GM10847 (cell line): ENCODE measurements around the gene NNMT.

ENCODE experiments used
- POLR2A ChIP-seq: IDR thresholded peaks from 2 replicates; pipeline ENCODE4 v1.6.1; 2011; ENCODE audit not compliant: insufficient read length; ENCODE audit errors: extremely low read depth

The NNMT gene

GRCh38 chr11:114295676-114296604 is at the start of gene NNMT:
Gene NNMT, plus strand, starts transcription at chr11:114296399. Its CDS starts 158 bp downstream, at chr11:114296557.
- TF ChIP-seq POLR2A = no peak

- TF ChIP-seq POLR2A = no peak
Measured at GRCh38 chr11:114247070-114247789, 49.0 kb upstream of the NNMT start.

- no peak for TF ChIP-seq POLR2A
Measured at GRCh38 chr11:114250180-114250579, 46.0 kb upstream of the NNMT start.

DNA sequence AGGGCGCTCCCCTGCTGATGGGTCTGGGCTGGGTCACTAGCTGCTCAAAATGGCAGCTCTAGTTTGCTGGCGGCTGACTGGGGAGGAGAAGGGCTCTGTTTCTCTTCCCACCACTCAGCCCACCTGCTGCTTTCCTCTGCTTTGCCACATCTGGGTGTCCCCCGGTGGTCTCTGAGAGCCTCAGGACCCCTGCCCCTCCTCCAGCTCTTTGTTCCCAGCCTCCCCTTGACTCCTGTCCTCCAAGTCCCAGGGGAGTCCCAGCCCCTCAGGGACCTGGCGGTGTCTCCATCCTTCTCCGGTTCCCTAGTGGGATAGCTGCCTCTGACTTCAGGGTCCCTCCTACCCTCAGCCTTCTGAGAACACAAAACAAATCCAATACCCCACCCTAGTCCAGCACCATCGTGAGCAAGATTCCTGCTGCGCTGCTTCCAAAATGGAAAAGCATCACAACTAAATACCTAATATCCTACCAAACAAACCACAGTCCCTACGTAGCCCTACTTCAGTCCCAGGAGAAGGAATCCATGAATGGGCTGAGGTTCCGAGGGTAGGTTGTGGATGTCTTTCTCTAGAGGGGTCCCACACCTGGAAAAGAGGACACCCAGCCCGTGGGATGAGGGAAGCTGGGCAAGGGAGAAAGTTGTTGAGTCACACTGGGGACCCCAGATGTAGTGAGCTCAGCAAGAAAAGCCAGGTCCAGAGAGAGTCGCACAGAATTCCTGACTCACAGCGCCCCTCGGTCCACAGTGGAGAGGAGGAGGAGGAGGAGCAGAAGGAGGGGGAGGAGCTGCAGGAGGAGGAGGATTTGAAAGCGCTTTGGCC is 45.0 kb upstream of the NNMT start:
- no peak for TF ChIP-seq POLR2A

DNA sequence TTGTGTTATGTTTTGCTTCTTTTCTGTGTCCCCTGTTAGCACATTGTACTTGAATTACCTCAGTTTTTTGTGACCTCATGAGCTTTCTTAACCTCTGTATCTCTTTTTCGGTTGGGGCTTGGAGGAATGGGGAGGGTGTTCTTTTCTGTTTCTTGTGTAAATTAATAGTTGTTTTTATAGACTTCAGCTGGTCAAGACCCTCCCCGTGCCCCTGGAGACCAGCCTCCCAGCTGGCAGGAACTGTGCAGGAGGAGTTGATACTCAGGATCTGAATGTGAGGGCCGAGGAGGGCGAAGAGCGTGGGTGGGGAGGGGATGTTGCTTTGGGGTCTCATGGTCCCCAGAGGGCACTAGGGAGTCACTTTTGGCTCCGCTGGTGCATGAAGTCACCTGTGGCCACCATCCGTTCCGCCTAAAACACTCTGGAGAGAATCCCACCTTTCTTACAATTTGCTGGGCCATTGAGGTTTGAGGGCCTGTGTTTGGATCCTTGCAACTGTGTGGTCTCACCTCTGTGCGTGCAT is 44.3 kb upstream of the NNMT start:
- no peak for TF ChIP-seq POLR2A

DNA sequence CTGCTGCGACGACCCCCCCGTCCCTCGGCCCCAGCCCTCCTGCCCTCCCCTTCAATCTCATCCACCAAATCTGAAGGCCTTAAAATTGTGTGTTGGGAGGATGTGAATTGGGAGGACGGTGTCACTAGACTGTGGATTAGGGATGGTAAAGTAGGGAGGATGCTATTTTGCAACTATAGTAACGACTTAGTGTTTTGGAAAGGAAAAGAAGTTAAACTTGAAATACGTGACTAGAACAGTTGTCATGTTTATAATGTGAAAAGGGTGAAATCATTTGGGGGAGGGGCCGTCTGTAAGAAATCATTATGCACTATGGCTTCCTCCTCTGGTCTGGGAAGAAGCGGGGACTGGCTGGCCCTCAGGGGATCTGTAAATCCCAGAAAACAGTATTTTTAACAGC is 43.4 kb upstream of the NNMT start:
- no peak for TF ChIP-seq POLR2A

DNA sequence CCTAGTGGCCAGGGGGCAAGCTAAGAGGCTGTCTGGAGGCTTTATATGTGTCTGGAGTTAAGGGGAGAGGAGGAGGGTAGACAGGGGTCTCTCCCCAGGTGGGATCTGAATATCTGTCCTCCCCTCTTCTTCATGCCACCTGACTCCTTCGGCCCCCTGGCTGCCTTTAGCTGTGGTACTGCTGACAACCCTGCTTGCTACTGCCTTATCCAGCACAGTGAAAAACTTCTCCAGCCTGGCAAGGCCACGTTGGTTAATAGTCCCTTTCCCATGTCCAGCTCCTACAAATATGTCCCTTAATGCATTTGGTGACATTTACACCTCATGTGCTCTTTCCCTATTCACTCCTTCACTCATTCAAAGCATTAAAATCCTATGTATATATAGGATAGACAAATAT is 42.4 kb upstream of the NNMT start:
- TF ChIP-seq POLR2A = no peak

DNA sequence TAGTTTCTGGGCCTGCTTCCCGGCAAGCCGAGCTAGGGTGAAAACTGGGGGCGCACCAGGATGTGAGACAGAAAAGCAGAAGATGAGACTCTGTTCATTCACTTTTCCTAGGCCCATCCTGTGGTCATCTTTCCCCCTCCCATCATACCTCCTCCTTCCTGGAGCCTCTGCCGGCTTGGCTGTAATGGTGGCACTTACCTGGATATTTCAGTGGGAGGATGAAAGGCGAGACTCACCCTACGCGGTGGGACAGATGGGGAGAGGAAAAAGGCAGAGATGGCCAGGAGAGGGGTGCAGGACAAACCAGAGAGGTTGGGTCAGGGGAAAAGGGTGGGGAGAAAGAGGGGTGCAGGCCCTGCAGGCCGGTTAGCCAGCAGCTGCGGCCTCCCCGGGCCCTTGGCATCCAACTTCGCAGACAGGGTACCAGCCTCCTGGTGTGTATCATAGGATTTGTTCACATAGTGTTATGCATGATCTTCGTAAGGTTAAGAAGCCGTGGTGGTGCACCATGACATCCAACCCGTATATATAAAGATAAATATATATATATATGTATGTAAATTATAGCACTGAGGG is 41.5 kb upstream of the NNMT start:
- no peak for TF ChIP-seq POLR2A

DNA sequence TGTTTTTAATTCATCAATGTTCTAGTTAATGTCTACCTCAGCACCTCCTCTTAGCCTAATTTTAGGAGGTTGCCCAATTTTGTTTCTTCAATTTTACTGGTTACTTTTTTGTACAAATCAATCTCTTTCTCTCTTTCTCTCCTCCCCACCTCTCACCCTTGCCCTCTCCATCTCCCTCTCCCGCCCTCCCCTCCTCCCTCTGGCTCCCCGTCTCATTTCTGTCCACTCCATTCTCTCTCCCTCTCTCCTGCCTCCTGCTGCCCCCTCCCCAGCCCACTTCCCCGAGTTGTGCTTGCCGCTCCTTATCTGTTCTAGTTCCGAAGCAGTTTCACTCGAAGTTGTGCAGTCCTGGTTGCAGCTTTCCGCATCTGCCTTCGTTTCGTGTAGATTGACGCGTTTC is 40.9 kb upstream of the NNMT start:
- no peak for TF ChIP-seq POLR2A

GRCh38 chr11:114256176-114256966 is 39.8 kb upstream of the NNMT start:
- TF ChIP-seq POLR2A = no peak

- TF ChIP-seq POLR2A = no peak
Measured at GRCh38 chr11:114256967-114257286, 39.3 kb upstream of the NNMT start.

GRCh38 chr11:114257621-114258558 is 38.3 kb upstream of the NNMT start:
- TF ChIP-seq POLR2A = no peak

DNA sequence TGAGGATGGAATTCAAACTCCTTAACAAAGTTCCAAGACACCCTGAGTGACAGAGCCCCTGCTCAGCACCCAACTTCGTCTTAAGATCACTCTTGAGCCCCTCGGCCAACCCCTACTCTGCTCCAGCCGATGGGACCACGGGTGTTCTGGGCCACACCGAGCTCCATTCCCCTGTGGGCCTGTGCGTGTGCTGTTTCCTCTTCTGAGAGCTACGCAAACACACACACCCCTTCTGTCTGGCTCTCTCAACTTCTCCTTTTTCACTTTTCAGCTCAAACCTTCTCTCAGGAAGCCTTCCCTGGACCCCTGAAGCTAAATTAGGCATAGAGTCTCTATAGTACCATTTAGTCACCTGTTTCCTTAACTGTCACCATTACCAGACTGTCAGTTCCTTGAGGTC is 37.5 kb upstream of the NNMT start:
- TF ChIP-seq POLR2A = no peak
